GM18499 (cell line): ENCODE data around the gene MFN2.
"Not testable (repeated sequence)": the region's sequence is repeated elsewhere in the genome, so short reads cannot be mapped to it uniquely, and the experiment has no call there.

ENCODE experiments used
- ATAC-seq: cut with Tn5 transposase; IDR thresholded peaks from one replicate; pipeline ENCODE4 v1.9.1; 2021; ENCODE audit warnings: moderate number of reproducible peaks; ENCODE audit not compliant: insufficient read depth, unreplicated experiment

Gene MFN2

GRCh38 chr1:11991969-11992676 is 11.9 kb downstream of the MFN2 start:
- no peak for ATAC-seq

- no peak for ATAC-seq
Measured at GRCh38 chr1:11997081-11997850, 17.0 kb downstream of the MFN2 start.

GRCh38 chr1:11998636-11999035 is 18.4 kb downstream of the MFN2 start:
- no peak for ATAC-seq

- ATAC-seq = no peak
Measured at GRCh38 chr1:11999236-11999635, 19.0 kb downstream of the MFN2 start.

GRCh38 chr1:12001249-12001917 is 21.1 kb downstream of the MFN2 start:
- ATAC-seq = no peak

- ATAC-seq = no peak
Measured at GRCh38 chr1:12001996-12002493, 21.8 kb downstream of the MFN2 start.

- ATAC-seq = no peak
Measured at GRCh38 chr1:12003762-12004161, 23.5 kb downstream of the MFN2 start.

GRCh38 chr1:12005488-12006166 is 25.4 kb downstream of the MFN2 start:
- no peak for ATAC-seq

- no peak for ATAC-seq
Measured at GRCh38 chr1:12006167-12006921, 26.1 kb downstream of the MFN2 start.

- ATAC-seq = no peak
Measured at GRCh38 chr1:12007204-12007603, 27.0 kb downstream of the MFN2 start.

GRCh38 chr1:12008355-12008754 is 28.1 kb downstream of the MFN2 start:
- ATAC-seq = not testable (repeated sequence)

GRCh38 chr1:12009318-12009947 is 29.2 kb downstream of the MFN2 start:
- ATAC-seq = no peak

- no peak for ATAC-seq
Measured at GRCh38 chr1:12010746-12011570, 30.7 kb downstream of the MFN2 start.

GRCh38 chr1:12011998-12012397 is 31.8 kb downstream of the MFN2 start:
- ATAC-seq = no peak

GRCh38 chr1:12012560-12013316 is 32.5 kb downstream of the MFN2 start:
- ATAC-seq = no peak

GRCh38 chr1:12014141-12014991 is 34.1 kb downstream of the MFN2 start:
- no peak for ATAC-seq

- no peak for ATAC-seq
Measured at GRCh38 chr1:12015001-12015491, 34.8 kb downstream of the MFN2 start.
